Lower leg skin (tissue), 3 donors: Measurements from ENCODE around the gene MAP3K3.

Source experiments
- POLR2A ChIP-seq, 2 donors: fragments of 450-650 bp; IDR thresholded peaks; one replicate each; pipeline ENCODE4 v1.6.1; 2016 to 2017; ENCODE audit warnings: antibody characterized with exemption in 2 of 2, mild to moderate bottlenecking in 1 of 2, moderate library complexity in 1 of 2
- TF ChIP-seq, protein P1 (sequence below), 3 donors: fragments of 450-650 bp; IDR thresholded peaks; one replicate each; pipeline ENCODE4 v1.5.1; 2016; ENCODE audit warnings: antibody characterized with exemption in 3 of 3, mild to moderate bottlenecking in 3 of 3, moderate library complexity in 2 of 3

GRCh38 chr17:63647065-63647725 lies 25.0 kb downstream of the MAP3K3 start:
- TF ChIP-seq, protein P1, sequence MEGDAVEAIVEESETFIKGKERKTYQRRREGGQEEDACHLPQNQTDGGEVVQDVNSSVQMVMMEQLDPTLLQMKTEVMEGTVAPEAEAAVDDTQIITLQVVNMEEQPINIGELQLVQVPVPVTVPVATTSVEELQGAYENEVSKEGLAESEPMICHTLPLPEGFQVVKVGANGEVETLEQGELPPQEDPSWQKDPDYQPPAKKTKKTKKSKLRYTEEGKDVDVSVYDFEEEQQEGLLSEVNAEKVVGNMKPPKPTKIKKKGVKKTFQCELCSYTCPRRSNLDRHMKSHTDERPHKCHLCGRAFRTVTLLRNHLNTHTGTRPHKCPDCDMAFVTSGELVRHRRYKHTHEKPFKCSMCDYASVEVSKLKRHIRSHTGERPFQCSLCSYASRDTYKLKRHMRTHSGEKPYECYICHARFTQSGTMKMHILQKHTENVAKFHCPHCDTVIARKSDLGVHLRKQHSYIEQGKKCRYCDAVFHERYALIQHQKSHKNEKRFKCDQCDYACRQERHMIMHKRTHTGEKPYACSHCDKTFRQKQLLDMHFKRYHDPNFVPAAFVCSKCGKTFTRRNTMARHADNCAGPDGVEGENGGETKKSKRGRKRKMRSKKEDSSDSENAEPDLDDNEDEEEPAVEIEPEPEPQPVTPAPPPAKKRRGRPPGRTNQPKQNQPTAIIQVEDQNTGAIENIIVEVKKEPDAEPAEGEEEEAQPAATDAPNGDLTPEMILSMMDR (IDR thresholded peaks at IDR 0.05), result no peak
- TF ChIP-seq POLR2A (IDR thresholded peaks at IDR 0.05), result no peak
